Measurements from ENCODE around the gene PSMA5.

Gene PSMA5

DNA sequence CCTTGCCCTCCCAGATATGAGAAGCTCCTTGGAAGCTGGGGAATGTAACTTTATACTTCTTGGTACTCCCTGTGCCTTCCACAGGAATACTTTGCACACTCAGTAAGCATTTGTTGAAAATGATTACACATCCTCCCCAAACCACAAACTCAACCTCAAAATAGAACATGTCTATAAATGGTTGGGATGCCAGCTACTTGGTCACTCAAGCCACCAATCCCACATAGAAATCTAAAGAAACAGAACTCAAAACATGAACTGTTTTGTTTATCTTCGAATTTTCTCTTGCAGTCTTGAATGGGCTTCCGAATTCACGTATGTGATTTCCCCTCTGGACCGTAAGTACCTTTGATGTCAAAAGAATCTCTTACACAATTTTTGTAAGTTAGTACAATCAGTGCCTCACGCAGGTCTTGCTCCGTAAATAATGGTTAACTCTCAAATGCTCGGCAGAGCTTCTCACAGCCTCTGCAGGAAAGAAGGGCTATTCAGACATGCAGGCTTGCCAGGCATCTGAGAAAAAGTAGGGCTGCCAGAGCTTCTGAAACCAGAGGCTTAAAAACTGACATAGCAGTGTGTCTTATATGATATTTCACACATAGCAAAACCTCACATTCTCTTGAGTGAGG lies 55.4 kb downstream of the PSMA5 start:
- no peak for DNase-seq (ENCODE audit: low read depth in 1 of 2, low spot score in 1 of 2)

DNA sequence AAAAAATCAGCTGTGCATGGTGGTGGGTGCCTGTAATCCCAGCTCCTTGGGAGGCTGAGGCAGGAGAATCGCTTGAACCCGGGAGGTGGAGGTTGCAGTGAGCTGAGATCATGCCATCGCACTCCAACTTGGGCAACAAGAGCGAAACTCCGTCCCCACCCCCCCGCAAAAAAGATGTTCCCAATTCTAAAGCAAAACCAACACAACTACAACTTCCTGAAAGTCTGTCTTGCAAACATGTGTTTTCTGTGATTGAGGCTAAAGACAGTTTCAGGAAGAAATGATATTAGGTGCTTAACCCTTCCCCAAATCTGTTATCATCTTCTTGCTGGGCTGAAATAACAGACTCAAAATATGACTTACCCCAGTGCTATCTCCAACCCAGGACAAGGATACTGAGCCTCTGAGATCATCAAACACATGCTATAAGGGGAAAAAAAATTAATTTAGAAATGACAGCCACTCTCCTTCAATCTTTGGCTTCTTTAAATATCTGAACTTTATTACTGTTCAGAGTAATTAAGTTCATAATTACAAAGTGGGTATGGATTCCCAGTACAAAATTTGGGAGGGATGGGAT lies 57.0 kb downstream of the PSMA5 start:
- DNase-seq (ENCODE audit: low read depth in 1 of 2, low spot score in 1 of 2), result no peak

- DNase-seq (ENCODE audit: low read depth in 1 of 2, low spot score in 1 of 2), result no peak
Measured at GRCh38 chr1:109368464-109368863, 57.8 kb downstream of the PSMA5 start.

DNA sequence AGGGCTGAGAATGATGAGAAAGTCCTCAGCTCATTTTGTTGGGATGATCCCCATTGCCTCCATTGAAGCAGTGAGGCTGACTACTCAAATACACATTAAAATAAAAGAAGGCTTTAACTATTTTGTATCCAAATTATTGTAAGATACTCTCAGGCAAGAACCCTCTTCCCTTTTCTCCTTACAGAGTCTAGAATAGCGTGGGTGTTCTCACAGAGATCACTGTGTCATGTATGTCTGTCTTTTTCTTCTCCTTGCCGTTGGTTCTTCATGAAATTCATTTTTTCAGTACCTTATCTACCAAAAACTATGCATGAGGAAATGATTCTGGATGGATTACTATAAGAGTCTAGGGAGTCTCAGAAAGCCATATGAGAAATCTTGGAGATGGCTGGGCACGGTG lies 58.6 kb downstream of the PSMA5 start:
- DNase-seq (ENCODE audit: low read depth in 1 of 2, low spot score in 1 of 2), result no peak

- no peak for DNase-seq (ENCODE audit: low read depth in 1 of 2, low spot score in 1 of 2)
Measured at GRCh38 chr1:109365642-109366204, 60.5 kb downstream of the PSMA5 start.

DNA sequence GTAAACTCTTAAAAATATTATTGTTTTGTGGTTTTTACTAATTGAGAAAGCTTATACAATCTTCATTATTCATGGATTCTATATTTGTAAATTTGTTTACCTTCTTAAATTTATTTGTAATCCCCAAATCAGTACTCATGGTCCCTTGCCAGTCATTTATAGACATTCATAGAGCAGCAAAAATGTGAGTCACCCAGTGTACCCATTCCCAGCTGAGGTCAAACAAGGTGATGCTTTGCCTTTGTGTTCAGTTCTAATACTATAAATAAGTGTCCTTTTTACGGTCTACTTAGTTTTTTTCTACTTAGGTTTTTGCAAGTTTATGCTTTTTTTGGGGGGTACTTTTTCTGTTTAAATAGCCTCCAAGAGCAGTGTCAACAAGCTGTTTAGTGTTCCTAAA lies 64.6 kb downstream of the PSMA5 start:
- DNase-seq (ENCODE audit: low read depth in 1 of 2, low spot score in 1 of 2), result no peak

- no peak for DNase-seq (ENCODE audit: low read depth in 1 of 2, low spot score in 1 of 2)
Measured at GRCh38 chr1:109361069-109361468, 65.2 kb downstream of the PSMA5 start.

GRCh38 chr1:109357616-109358015 lies 68.6 kb downstream of the PSMA5 start:
- no peak for DNase-seq (ENCODE audit: low read depth in 1 of 2, low spot score in 1 of 2)

- no peak for DNase-seq (ENCODE audit: low read depth in 1 of 2, low spot score in 1 of 2)
Measured at GRCh38 chr1:109356915-109357314, 69.3 kb downstream of the PSMA5 start.

GRCh38 chr1:109356505-109356904 lies 69.7 kb downstream of the PSMA5 start:
- DNase-seq (ENCODE audit: low read depth in 1 of 2, low spot score in 1 of 2), result no peak

DNA sequence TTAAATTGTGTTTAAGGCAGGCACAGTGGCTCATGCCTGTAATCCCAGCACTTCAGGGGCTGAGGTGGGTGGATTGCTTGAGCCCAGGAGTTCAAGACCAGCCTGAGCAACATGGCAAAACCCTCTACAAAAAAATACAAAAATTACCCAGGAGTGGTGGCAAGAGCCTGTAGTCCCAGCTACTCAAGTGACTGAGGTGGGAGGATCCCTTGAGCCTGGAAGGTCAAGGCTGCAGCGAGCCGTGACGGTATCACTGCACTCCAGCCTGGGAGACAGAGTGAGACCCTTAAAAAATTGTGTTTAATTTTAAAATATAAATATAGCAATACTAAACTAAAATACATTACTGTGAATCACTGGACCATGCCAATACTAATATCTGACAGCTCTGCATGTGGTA lies 71.3 kb downstream of the PSMA5 start:
- DNase-seq (ENCODE audit: low read depth in 1 of 2, low spot score in 1 of 2), result no peak

DNA sequence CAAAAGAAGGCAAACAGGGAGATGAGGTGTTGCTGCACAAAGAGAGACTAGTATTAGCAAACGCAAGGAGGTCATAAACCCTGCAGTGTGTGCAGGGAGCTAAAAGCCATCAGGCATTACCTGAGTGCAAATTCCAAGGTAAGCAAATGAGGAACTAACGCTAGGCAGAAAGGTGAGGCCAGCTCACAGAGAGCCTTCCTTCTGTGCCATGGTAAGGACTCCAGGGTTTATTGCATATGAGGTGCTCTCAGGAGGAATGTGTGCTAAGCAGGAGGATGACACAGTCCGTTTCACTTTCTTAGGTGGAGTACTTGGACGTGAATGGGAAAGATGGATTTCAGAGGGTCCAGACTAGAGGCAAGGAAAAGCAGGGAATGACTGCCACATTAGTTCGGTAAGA lies 74.8 kb downstream of the PSMA5 start:
- DNase-seq (ENCODE audit: low read depth in 1 of 2, low spot score in 1 of 2), result no peak

DNA sequence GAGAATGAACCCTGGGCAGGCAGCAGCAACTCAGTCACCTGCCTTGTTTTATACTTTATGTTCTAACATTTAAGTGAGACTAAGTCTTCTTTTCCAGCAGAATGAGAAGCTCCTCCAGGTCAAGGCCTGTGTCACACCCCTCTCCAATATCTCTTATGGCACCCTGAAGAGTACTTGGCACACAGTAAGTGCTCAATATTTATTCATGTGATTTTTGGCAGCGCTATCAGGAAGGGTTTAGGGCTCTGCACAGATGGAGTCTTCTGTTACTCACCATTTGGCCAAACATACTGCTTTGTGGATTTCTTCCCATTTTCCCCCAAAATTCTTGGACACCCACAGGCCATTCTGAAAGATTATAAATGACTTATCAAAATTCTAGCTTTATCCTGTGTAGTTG lies 75.6 kb downstream of the PSMA5 start:
- DNase-seq (ENCODE audit: low read depth in 1 of 2, low spot score in 1 of 2), result no peak

GRCh38 chr1:109350182-109350581 lies 76.1 kb downstream of the PSMA5 start:
- DNase-seq (ENCODE audit: low read depth in 1 of 2, low spot score in 1 of 2), result no peak
